Activated CD4-positive, alpha-beta memory T cell treated with anti-CD3 and anti-CD28 coated beads, Interleukin-2, amount 10 ng/mL, durations not matched to agents 7 days and 5 days (primary cell): ENCODE results near the gene DHCR7. TPM values are rescaled to one million over a fixed set of nuclear protein-coding genes. Genes with fewer than 3 reads are reported as not detected.

ENCODE experiments used
- CTCF ChIA-PET: fragments of 350-600 bp; sonication (Branson Sonifier 250); formaldehyde crosslinking; loops from one replicate; lab custom pipeline; 2021; ENCODE audit warnings: antibody characterized with exemption, inconsistent platforms; lab: Charles Lee
- POLR2A ChIA-PET: fragments of 350-600 bp; sonication (Branson Sonifier 250); formaldehyde crosslinking; loops from one replicate; lab custom pipeline; 2021; ENCODE audit warnings: antibody characterized with exemption; lab: Charles Lee
- DNase-seq: peaks from one replicate; pipeline ENCODE4 v3.0.0-alpha.2; 2020
- H3K27ac Mint-ChIP-seq: one replicate; pipeline ENCODE4 v1.8.0; 2021; ENCODE audit warnings: mild to moderate bottlenecking, mixed read lengths
- H3K27me3 Mint-ChIP-seq: one replicate; pipeline ENCODE4 v1.8.0; 2021; ENCODE audit warnings: mixed read lengths
- H3K36me3 Mint-ChIP-seq: one replicate; pipeline ENCODE4 v1.8.0; 2021; ENCODE audit warnings: low read depth, mixed read lengths
- H3K4me1 Mint-ChIP-seq: one replicate; pipeline ENCODE4 v1.8.0; 2021; ENCODE audit warnings: mixed read lengths
- H3K4me3 Mint-ChIP-seq: one replicate; pipeline ENCODE4 v1.8.0; 2021; ENCODE audit warnings: mild to moderate bottlenecking, mixed read lengths
- H3K9me3 Mint-ChIP-seq: one replicate; pipeline ENCODE4 v1.8.0; 2021; ENCODE audit warnings: mixed read lengths
- total RNA-seq, 2 experiments: library from RNA; stranded (reverse); gene quantifications; one replicate each; pipeline ENCODE4 v1.2.3, GENCODE V29; 2021

Gene DHCR7
- total RNA-seq, 2 experiments from 2014 or later, result 74.4 to 79.6 TPM

DNA sequence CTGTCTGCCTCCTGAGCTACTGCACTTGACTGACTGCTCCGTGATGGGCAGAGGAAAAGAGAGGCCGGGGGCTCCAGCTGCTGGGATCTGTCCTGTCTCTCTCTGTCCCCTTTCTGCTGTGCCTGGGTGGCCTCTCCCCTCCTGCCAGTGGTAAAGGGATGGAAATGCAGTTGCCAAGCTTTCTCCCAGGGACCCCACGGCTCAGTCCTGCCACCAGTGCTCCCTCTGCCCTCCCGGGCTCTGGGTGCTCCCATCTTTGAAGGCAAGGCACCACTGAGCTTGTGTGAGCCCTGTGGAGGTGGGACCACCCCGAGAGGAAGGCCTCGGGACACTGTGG, 36.8 kb upstream of the DHCR7 start:
- no peak for DNase-seq
- Mint-ChIP-seq H3K4me3 (no peak overlapping the region), H3K27me3 (no peaks in the 10 kb centered on the region), H3K9me3 (no peaks in the 10 kb centered on the region), H3K4me1 (peaks cover 20% of the 10 kb centered on the region), H3K36me3 (peaks cover 75% of the 10 kb centered on the region), H3K27ac (no peak overlapping the region)
- ChIA-PET POLR2A (no interaction called here), CTCF (no interaction called here)

DNA sequence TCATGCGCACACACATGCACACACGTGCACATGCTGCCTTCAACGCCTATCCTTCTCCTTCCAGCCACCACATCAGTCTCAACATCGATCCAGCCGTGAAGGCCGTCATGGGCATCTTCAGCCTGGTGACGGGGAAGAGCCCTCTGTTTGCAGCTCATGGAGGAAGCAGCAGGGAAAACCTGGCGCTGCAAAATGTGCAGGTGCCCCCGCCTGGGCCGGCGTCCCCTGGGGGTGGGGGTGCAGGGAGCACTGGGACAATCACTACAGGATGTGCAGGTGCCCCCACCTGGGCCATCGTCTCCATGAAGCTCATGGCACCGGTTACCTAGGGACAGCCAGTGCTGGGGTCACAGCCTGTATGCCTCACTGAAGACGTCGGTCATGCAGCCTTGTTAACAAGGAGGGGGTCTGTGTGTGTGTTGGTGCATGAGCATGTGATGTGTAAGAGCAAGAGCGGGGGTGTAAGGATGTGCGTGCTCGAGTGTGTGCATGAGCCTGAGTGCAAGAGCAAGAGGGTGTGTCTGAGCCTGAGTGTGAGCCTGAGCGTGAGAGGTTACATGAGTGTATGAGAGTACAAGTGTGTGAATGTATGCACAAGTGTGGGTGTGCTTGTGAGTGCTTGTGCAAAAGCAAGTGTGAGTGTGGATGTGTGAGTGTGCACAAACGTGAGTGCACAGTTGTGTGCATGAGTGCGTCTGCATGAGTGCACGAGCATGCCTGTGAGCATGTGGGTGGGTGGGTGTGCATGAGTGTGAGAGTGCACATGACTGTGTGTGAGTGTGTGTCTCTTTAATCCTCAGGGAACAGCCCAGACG, 36.3 kb upstream of the DHCR7 start:
- no peak overlapping the region for H3K27ac Mint-ChIP-seq
- H3K4me3 Mint-ChIP-seq, result no peak overlapping the region
- peaks cover 16% of the 10 kb centered on the region for H3K4me1 Mint-ChIP-seq
- H3K36me3 Mint-ChIP-seq, result peaks cover 77% of the 10 kb centered on the region
- no peaks in the 10 kb centered on the region for H3K9me3 Mint-ChIP-seq
- ChIA-PET POLR2A (no interaction called here), CTCF (no interaction called here)
- no peak for DNase-seq
- H3K27me3 Mint-ChIP-seq, result no peaks in the 10 kb centered on the region

DNA sequence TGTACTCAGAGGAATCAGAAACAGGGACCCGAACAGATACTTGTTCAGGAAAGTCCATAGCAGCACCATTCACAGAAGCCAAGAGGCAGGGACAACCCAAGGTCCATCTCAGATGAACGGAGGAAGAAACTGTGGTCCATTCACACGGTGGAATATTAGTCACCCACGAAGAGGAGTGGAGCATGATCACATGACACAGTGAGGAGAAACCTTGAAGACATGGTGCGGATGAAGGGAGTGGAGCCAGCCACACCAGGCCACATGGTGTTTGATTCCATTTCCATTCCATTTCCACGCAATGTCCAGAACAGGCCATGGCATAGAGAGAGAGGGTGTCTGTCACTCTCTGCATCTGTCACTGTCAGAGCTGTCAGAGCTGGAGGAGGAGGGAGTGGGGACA, 35.5 kb upstream of the DHCR7 start:
- Mint-ChIP-seq H3K9me3 (no peaks in the 10 kb centered on the region), H3K27me3 (no peaks in the 10 kb centered on the region), H3K27ac (no peak overlapping the region), H3K4me1 (peaks cover 9% of the 10 kb centered on the region), H3K36me3 (peaks cover 74% of the 10 kb centered on the region), H3K4me3 (no peak overlapping the region)
- DNase-seq, result no peak
- ChIA-PET CTCF (no interaction called here), POLR2A (no interaction called here)

DNA sequence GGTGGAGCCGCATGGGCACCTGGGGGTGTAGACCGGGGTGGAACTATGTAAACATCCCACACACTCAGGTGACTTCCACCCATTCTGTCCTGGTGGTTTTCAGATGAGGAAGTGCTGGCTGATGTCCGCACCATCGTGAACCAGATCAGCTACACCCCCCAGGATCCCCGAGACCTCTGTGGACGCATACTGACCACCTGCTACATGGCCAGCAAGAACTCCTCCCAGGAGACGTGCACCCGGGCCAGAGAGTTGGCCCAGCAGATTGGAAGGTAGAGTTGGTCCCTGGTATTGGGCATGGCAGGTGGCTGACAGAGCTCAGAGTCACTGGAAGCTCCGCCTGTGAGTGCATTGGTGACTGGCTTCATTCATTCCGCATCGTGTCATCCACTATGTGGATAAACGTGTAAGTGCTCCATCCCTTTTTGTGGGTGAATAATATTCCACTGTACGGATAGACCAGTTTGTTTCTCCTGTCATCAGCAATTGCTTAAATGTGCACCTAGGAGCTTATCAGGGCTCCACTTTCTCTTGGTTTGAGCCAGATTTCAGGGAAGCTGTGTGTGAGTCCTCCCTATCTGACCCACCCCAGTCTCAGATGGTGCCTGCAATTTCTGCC, 34.7 kb upstream of the DHCR7 start:
- Mint-ChIP-seq H3K36me3 (peaks cover 77% of the 10 kb centered on the region), H3K4me1 (peaks cover under 1% of the 10 kb centered on the region), H3K4me3 (no peak overlapping the region), H3K9me3 (no peaks in the 10 kb centered on the region), H3K27ac (no peak overlapping the region), H3K27me3 (no peaks in the 10 kb centered on the region)
- CTCF ChIA-PET, result no interaction called here
- DNase-seq, result no peak
- POLR2A ChIA-PET, result no interaction called here

DNA sequence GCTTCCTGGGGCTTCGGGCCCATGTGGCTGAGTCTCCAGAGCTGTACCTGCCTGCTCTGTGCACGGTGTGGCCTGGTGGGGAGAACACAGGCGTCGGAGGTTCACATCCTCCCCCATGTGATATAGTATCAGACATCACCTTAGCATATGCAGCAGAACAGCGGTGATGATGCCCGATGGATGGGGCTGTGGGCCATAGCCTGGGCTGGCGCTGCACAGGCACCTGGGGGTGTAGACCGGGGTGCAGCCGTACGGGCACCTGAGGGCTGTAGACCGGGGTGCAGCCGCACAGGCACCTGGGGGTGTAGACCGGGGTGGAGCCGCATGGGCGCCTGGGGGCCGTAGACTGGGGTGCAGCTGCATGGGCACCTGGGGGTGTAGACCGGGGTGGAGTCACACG, 34.0 kb upstream of the DHCR7 start:
- CTCF ChIA-PET, result no interaction called here
- Mint-ChIP-seq H3K27ac (no peak overlapping the region), H3K9me3 (no peaks in the 10 kb centered on the region), H3K4me3 (no peak overlapping the region), H3K36me3 (peaks cover 80% of the 10 kb centered on the region), H3K4me1 (no peaks in the 10 kb centered on the region), H3K27me3 (no peaks in the 10 kb centered on the region)
- POLR2A ChIA-PET, result no interaction called here
- DNase-seq, result no peak

DNA sequence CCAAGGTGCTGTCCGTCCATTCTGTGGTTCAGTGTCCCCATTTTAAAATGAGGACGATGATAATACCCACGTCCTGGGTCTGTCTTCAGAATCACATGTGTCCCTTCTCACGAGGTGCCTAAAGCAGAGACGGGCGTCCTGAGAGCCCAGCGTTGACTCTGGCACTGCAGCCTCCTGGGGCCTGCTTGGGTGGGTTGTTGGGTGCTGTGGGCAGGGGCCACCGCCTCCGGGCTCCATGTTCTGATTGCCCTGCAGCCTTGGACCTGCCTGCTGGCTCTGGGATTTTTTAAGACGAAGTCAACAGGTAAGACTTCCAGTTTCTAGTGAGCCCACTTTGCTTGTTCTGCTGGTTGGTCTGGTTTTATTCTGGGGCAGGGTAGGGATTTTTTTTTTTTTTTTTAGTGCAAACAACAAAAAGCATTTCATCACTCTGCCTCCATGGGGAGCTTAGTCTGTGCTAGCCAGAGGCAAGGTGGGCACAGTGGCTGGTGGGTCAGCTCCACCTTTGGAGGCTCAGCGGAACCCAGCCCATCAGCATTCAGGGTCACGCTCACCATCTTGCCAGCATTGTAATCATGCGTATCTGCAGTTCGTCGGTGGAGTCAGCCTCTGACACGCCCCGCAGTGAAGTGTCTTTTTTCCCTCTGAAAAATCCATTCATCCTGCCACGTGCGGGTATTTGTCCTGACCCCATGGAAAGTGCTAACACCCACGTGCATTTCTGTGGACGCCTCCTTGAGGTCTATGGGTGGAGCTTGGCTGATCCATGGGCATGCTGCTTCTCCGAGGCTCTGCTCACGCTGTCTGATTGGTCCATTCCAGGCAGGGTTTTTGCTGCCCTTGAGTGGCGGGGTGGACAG, 33.1 kb upstream of the DHCR7 start:
- POLR2A ChIA-PET, result no interaction called here
- no peaks in the 10 kb centered on the region for H3K4me1 Mint-ChIP-seq
- no peaks in the 10 kb centered on the region for H3K27me3 Mint-ChIP-seq
- no peaks in the 10 kb centered on the region for H3K9me3 Mint-ChIP-seq
- no peak overlapping the region for H3K27ac Mint-ChIP-seq
- no peak overlapping the region for H3K4me3 Mint-ChIP-seq
- CTCF ChIA-PET, result no interaction called here
- DNase-seq, result no peak
- peaks cover 79% of the 10 kb centered on the region for H3K36me3 Mint-ChIP-seq

DNA sequence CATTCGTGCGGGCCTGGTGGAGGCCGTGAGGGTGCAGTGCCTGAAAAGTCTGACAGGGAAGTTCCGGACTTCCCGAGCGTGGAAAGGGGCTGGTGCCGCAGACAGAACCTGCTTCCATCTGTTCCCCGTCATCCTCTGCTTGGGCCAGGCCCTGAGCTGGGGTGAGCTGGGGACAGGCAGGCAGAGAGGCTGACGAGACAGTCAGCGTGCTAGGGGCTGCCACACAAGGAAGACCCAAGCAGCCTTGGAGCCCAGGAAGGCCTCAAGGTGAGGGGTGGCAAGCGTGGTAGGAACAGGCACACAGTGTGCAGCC, 30.3 kb upstream of the DHCR7 start:
- Mint-ChIP-seq H3K27ac (no peak overlapping the region), H3K36me3 (peaks cover 70% of the 10 kb centered on the region), H3K27me3 (no peaks in the 10 kb centered on the region), H3K4me3 (no peak overlapping the region), H3K9me3 (no peaks in the 10 kb centered on the region), H3K4me1 (no peaks in the 10 kb centered on the region)
- no peak for DNase-seq
- ChIA-PET POLR2A (no interaction called here), CTCF (no interaction called here)

DNA sequence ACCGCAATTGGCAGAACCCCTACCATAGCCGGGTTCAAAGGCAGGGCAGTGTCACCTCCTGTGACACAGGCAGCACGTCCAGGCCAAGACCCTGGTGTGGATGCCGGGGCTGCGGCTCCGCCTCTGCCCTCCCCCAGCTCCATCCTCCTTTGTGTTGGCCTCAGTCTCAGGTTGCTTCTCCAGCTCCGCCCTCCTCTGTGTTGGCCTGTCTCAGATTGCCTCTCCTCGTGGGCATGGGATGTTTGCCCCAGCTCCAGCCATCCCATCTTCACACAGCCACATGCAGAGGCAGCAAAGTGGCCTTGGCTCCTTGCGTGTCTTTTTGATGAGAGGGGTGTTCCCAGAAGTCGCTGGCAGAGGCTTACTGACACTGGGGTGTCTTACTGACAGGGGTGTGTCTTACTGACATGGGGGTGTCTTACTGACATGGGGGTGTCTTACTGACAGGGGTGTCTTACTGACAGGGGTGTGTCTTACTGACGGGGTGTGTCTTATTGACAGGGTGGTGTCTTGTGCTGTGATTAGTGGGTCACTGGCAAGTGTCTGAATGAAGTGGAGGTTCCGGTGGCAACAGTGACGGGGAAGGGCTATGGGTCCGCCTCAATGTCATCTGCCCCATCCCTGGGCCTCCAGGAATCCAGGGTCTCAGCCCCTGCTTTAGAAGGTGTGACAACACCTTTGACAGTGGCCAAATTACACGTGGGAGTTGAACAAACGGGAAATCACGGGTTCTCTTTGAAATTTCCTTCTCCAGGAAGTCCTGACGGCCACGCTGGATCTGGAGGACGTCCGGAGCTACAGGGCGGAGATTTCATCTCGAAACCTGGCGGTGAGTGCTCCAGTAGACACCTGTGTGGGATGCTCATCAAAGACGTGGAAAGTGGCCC, 29.7 kb upstream of the DHCR7 start:
- Mint-ChIP-seq H3K9me3 (no peaks in the 10 kb centered on the region), H3K27me3 (no peaks in the 10 kb centered on the region), H3K27ac (no peak overlapping the region), H3K4me3 (no peak overlapping the region), H3K4me1 (no peaks in the 10 kb centered on the region), H3K36me3 (peaks cover 66% of the 10 kb centered on the region)
- no peak for DNase-seq
- ChIA-PET POLR2A (no interaction called here), CTCF (no interaction called here)

DNA sequence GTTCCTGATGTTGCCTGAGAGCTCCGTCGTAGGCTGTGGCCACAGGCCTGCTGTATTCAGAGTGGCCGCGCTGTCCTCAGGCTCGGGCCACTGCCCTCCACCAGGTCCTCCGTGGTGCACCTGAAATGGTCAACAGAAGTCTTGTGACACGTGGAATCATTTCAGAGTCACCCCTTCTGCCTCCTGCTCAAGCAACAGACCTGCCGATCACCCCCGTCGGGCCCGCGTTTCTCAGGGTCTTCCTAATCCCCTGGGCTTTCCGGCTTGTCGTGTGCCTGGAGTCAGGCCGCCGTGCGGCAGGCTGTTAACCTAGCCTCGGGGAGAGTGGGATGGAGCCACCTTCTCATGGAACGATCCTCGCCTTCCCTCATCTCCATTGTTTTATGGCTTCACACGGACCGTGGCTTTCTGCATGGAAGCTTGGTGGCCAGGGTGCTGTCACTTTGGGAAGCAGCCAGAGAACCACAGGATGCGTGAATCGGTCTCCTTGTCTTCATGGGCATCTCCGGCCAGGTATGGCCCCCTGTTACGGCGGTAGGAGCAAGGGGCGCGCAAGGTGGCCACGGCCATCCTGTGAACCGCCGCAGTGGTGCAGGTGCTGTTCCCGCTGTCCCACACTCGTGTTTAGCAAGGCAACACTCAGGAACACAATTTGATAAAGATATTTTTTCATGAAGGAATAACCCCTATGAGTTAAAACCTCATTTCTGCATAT, 28.9 kb upstream of the DHCR7 start:
- no peak for DNase-seq
- H3K4me1 Mint-ChIP-seq, result no peaks in the 10 kb centered on the region
- H3K36me3 Mint-ChIP-seq, result peaks cover 64% of the 10 kb centered on the region
- ChIA-PET CTCF (no interaction called here), POLR2A (no interaction called here)
- no peaks in the 10 kb centered on the region for H3K9me3 Mint-ChIP-seq
- no peak overlapping the region for H3K4me3 Mint-ChIP-seq
- H3K27ac Mint-ChIP-seq, result no peak overlapping the region
- no peaks in the 10 kb centered on the region for H3K27me3 Mint-ChIP-seq

DNA sequence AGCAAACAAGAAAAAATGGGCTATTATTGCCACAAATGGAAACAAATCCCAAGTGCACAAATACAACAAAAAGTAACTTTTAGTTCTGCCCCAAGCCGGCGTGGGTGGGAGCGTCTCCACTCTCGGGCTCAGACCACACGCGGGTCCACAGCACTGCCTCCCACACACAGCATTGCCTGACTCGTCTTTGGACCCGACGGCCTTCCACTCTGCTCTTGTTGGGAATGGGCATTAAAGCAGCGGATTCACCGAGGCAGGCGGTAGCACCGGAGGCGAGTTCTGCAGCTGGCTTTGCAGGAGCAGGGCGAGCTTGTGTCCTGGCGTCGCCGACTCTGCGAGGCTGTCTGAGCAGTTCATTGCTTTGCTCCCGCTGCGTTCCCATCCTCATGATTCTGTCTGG, 27.8 kb upstream of the DHCR7 start:
- no peaks in the 10 kb centered on the region for H3K9me3 Mint-ChIP-seq
- CTCF ChIA-PET, result no interaction called here
- no peak overlapping the region for H3K4me3 Mint-ChIP-seq

DNA sequence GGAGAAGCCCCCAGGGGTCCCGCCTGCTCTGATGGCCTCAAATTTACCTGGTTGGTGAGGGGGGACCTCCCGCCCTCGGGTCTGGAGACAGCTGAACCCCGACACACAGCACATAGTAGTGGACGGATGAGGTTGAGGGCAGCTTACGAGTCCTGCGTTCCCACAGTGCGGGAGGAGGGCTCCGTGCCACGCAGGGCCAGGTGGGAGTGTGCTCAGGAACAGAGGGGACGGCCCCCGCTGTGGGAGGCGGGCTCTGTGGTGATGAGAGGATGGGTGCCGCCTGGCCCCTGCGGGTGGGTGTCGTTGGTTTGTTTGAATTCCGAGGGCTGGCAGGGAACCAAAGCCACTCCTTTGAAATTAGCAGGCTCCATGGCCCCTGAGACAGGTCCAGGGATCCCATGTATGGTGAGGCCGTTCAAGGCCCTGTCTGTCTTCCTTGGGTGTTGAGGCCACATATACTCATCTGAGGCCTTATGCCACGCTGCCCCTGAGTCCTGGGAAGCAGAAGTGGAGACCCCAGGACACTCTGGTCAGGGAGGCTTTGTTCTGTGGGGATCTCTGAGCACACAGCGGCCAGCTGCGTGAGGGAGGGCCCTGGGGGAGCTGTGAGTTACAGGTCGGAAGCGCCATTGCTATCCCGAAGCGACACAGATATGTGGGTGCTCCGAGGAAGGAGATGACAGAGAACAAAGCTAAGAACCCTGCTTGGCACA, 26.7 kb upstream of the DHCR7 start:
- no peak for DNase-seq
- Mint-ChIP-seq H3K9me3 (no peaks in the 10 kb centered on the region), H3K4me3 (no peak overlapping the region), H3K27ac (no peak overlapping the region), H3K36me3 (peaks cover 53% of the 10 kb centered on the region), H3K4me1 (no peaks in the 10 kb centered on the region), H3K27me3 (no peaks in the 10 kb centered on the region)
- ChIA-PET CTCF (no interaction called here), POLR2A (no interaction called here)

More for the DNA sequence above, 27.8 kb upstream of the DHCR7 start:
- DNase-seq, result no peak
- no peaks in the 10 kb centered on the region for H3K4me1 Mint-ChIP-seq
- no peaks in the 10 kb centered on the region for H3K27me3 Mint-ChIP-seq
- POLR2A ChIA-PET, result no interaction called here
- H3K27ac Mint-ChIP-seq, result no peak overlapping the region
- peaks cover 59% of the 10 kb centered on the region for H3K36me3 Mint-ChIP-seq

DNA sequence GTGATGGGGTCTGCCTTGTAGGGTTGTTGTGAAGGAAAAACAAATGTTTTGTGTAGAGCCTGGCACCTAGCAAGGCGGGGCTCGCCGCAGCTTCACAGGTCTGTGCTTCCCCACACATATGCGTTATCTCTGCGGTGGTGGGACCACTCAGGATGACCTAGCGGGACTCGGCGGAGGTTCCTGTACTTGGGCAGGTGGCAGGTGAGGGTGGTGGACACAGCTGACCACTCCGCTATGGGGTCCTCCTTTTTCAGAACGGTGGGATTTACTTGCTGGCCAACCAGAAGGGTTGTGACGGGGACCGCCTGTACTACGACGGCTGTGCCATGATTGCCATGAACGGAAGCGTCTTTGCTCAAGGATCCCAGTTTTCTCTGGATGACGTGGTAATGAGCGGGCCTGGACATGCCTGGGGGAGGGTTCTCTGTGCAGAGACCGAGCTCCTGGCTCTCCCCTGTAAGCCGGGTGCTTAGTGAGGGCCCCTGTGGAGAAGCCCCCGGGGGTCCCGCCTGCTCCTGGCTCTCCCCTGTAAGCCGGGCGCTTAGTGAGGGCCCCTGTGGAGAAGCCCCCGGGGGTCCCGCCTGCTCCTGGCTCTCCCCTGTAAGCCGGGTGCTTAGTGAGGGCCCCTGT, 26.1 kb upstream of the DHCR7 start:
- no peak overlapping the region for H3K27ac Mint-ChIP-seq
- H3K36me3 Mint-ChIP-seq, result peaks cover 46% of the 10 kb centered on the region
- ChIA-PET POLR2A (no interaction called here), CTCF (no interaction called here)
- no peak for DNase-seq
- no peaks in the 10 kb centered on the region for H3K9me3 Mint-ChIP-seq
- no peaks in the 10 kb centered on the region for H3K27me3 Mint-ChIP-seq
- no peak overlapping the region for H3K4me3 Mint-ChIP-seq
- no peaks in the 10 kb centered on the region for H3K4me1 Mint-ChIP-seq
